OCI-LY7 (cell line): ENCODE results near the gene HDGFL2. TPM values are rescaled to one million over a fixed set of nuclear protein-coding genes. Genes with fewer than 3 reads are reported as not detected.

Source experiments
- BruUV-seq: library from RNA; stranded (reverse); fragments of 400-500 nt; replicated peaks from 2 replicates; lab custom pipeline; 2021; lab: Mats Ljungman, UMichigan
- CTCF ChIA-PET: fragments of 300-600 bp; sonication (Branson Sonifier 250); formaldehyde crosslinking; loops from one replicate; lab custom pipeline; 2022; ENCODE audit warnings: antibody characterized with exemption; ENCODE audit not compliant: unreplicated experiment; lab: Charles Lee
- POLR2A ChIA-PET: fragments of 300-600 bp; sonication (Branson Sonifier 250); formaldehyde crosslinking; loops from one replicate; lab custom pipeline; 2022; ENCODE audit warnings: antibody characterized with exemption; lab: Charles Lee
- DNase-seq: peaks from one replicate; pipeline ENCODE4 v3.0.0-alpha.2; 2015; ENCODE audit warnings: low spot score
- H2AFZ ChIP-seq: fragments of 200-600 bp; sonication (generic), shearing (Covaris generic); 2 replicates; pipeline ENCODE4 v1.6.1; 2014; ENCODE audit warnings: mild to moderate bottlenecking, antibody characterized with exemption, low read length, moderate library complexity
- H3K27ac ChIP-seq: fragments of 200-600 bp; sonication (generic); 2 replicates; pipeline ENCODE4 v1.5.1; 2014; ENCODE audit warnings: mixed run types, low read depth, mild to moderate bottlenecking, moderate library complexity, low read length, inconsistent platforms; ENCODE audit not compliant: poor library complexity, severe bottlenecking
- H3K36me3 ChIP-seq: fragments of 200-600 bp; sonication (generic); 2 replicates; pipeline ENCODE4 v1.6.1; 2014; ENCODE audit warnings: mild to moderate bottlenecking, antibody characterized with exemption, low read length, moderate library complexity, mixed read lengths; ENCODE audit not compliant: insufficient read depth
- H3K4me1 ChIP-seq: fragments of 200-600 bp; sonication (generic); 2 replicates; pipeline ENCODE4 v1.5.1; 2014; ENCODE audit warnings: mild to moderate bottlenecking, low read length; ENCODE audit not compliant: insufficient read depth, poor library complexity, severe bottlenecking
- H3K4me2 ChIP-seq: fragments of 200-600 bp; sonication (generic); 2 replicates; pipeline ENCODE4 v1.6.1; 2014; ENCODE audit warnings: mild to moderate bottlenecking, low read length
- H3K4me3 ChIP-seq: fragments of 200-600 bp; sonication (generic); 2 replicates; pipeline ENCODE4 v1.5.1; 2014; ENCODE audit warnings: mild to moderate bottlenecking, low read depth, low read length; ENCODE audit not compliant: poor library complexity, severe bottlenecking
- H3K79me2 ChIP-seq: fragments of 200-600 bp; sonication (generic); 2 replicates; pipeline ENCODE4 v1.6.1; 2016; ENCODE audit warnings: low read depth, mild to moderate bottlenecking, low read length, moderate library complexity, mixed read lengths; ENCODE audit not compliant: insufficient read depth
- H3K9me2 ChIP-seq: fragments of 200-600 bp; sonication (generic); 2 replicates; pipeline ENCODE4 v1.6.1; 2016; ENCODE audit warnings: mild to moderate bottlenecking, low read length, mixed read lengths; ENCODE audit not compliant: insufficient read depth
- H3K9me3 ChIP-seq: fragments of 200-600 bp; sonication (generic); 2 replicates; pipeline ENCODE4 v1.6.1; 2014; ENCODE audit warnings: mild to moderate bottlenecking, mixed run types, low read length, mixed read lengths
- H4K20me1 ChIP-seq: fragments of 200-600 bp; sonication (generic); 2 replicates; pipeline ENCODE4 v1.6.1; 2014; ENCODE audit warnings: mild to moderate bottlenecking, antibody characterized with exemption, low read length, moderate library complexity, mixed read lengths; ENCODE audit not compliant: insufficient read depth
- CTCF ChIP-seq: fragments of 200-600 bp; sonication (generic); conservative IDR thresholded peaks from 2 replicates; pipeline ENCODE4 v1.5.1; 2014; ENCODE audit warnings: mild to moderate bottlenecking, antibody characterized with exemption, low read length, moderate library complexity, mixed read lengths
- EZH2phosphoT487 ChIP-seq: fragments of 200-600 bp; sonication (generic); IDR thresholded peaks from 2 replicates; pipeline ENCODE4 v1.6.1; 2018; ENCODE audit warnings: low read depth, borderline replicate concordance, mild to moderate bottlenecking, mixed run types, antibody characterized with exemption, low read length, moderate library complexity, mixed read lengths
- intact Hi-C: fragments of 100-400 bp; cut with micrococcal nuclease; formaldehyde crosslinking; loops from one replicate; pipeline ENCODE4 v1.10.0; 2022; ENCODE audit not compliant: unreplicated experiment
- total RNA-seq, 2 experiments: library from RNA; depleted of rRNA in 1 of 2; stranded (reverse); fragments of >200 nt in 1 of 2; shearing (Covaris generic) in 1 of 2; gene quantifications; 2 replicates each; pipeline ENCODE4 v1.2.3, GENCODE V29; 2014 to 2022

Gene HDGFL2
- total RNA-seq, 2 experiments from 2014 or later, result 54.5 to 85.9 TPM

- peaks cover 8% of the 10 kb centered on the region; the same call in 1 of the 2 replicates for H3K36me3 ChIP-seq
- no peaks in the 10 kb centered on the region for H3K9me2 ChIP-seq
- H3K79me2 ChIP-seq, result no peaks in the 10 kb centered on the region
- H3K9me3 ChIP-seq, result no peaks in the 10 kb centered on the region
- H2AFZ ChIP-seq, result no peak overlapping the region
- no TSS peak for BruUV-seq
- no peaks in the 10 kb centered on the region for H3K4me1 ChIP-seq
- intact Hi-C loops, result no loop called here
- no peak for DNase-seq
- H4K20me1 ChIP-seq, result no peaks in the 10 kb centered on the region
- H3K27ac ChIP-seq, result no peak overlapping the region
- TF ChIP-seq EZH2phosphoT487 (no peak), CTCF (no peak)
- H3K4me2 ChIP-seq, result no peak overlapping the region
- ChIA-PET CTCF (no interaction called here), POLR2A (no interaction called here)
- H3K4me3 ChIP-seq, result no peak overlapping the region
These were observed 34.5 kb downstream of the HDGFL2 start for GRCh38 chr19:4506449-4507149.

GRCh38 chr19:4507150-4507452 lies 35.0 kb downstream of the HDGFL2 start:
- H3K9me2 ChIP-seq, result no peaks in the 10 kb centered on the region
- H3K4me1 ChIP-seq, result no peaks in the 10 kb centered on the region
- H2AFZ ChIP-seq, result no peak overlapping the region
- ChIA-PET POLR2A (no interaction called here), CTCF (no interaction called here)
- TF ChIP-seq EZH2phosphoT487, result no peak
- no peak for TF ChIP-seq CTCF
- no peaks in the 10 kb centered on the region for H4K20me1 ChIP-seq
- intact Hi-C loops, result no loop called here
- no peak overlapping the region for H3K27ac ChIP-seq
- peaks cover 6% of the 10 kb centered on the region; the same call in 1 of the 2 replicates for H3K36me3 ChIP-seq
- no TSS peak for BruUV-seq
- no peaks in the 10 kb centered on the region for H3K9me3 ChIP-seq
- H3K79me2 ChIP-seq, result no peaks in the 10 kb centered on the region
- no peak overlapping the region for H3K4me2 ChIP-seq
- DNase-seq, result no peak
- no peak overlapping the region for H3K4me3 ChIP-seq

GRCh38 chr19:4507804-4508203 lies 35.7 kb downstream of the HDGFL2 start:
- H3K79me2 ChIP-seq, result no peaks in the 10 kb centered on the region
- H3K36me3 ChIP-seq, result peaks cover 3% of the 10 kb centered on the region; the same call in 1 of the 2 replicates
- H3K4me1 ChIP-seq, result no peaks in the 10 kb centered on the region
- TF ChIP-seq CTCF (no peak), EZH2phosphoT487 (no peak)
- H2AFZ ChIP-seq, result no peak overlapping the region
- no peak overlapping the region for H3K4me3 ChIP-seq
- H3K4me2 ChIP-seq, result no peak overlapping the region
- BruUV-seq, result no TSS peak
- DNase-seq, result no peak
- ChIA-PET POLR2A (no interaction called here), CTCF (no interaction called here)
- no peak overlapping the region for H3K27ac ChIP-seq
- intact Hi-C loops, result no loop called here
- H3K9me3 ChIP-seq, result no peaks in the 10 kb centered on the region
- H4K20me1 ChIP-seq, result no peaks in the 10 kb centered on the region
- no peaks in the 10 kb centered on the region for H3K9me2 ChIP-seq
